K562 (cell line): Measurements from ENCODE around the gene ELOB.

Experiments
- BHLHE40 ChIP-seq: IDR thresholded peaks from 2 replicates; pipeline ENCODE4 v1.6.1; 2011; ENCODE audit warnings: low read length, improper control_type of control experiment
- CREB3 ChIP-seq: fragments of 450-650 bp; conservative IDR thresholded peaks from 2 replicates; pipeline ENCODE4 v1.6.1; 2016; ENCODE audit warnings: missing genetic modification characterization, low read depth, mild to moderate bottlenecking, missing compliant biosample characterization, moderate library complexity
- NCOR1 ChIP-seq: fragments of 450-650 bp; IDR thresholded peaks from 2 replicates; pipeline ENCODE4 v1.6.1; 2016; ENCODE audit warnings: mild to moderate bottlenecking, moderate library complexity
- NELFE ChIP-seq: IDR thresholded peaks from 2 replicates; pipeline ENCODE4 v1.6.1; 2011; ENCODE audit warnings: mild to moderate bottlenecking; ENCODE audit not compliant: insufficient read depth, insufficient read length
- RB1 ChIP-seq: fragments of 450-650 bp; IDR thresholded peaks from 2 replicates; pipeline ENCODE4 v1.6.1; 2017; ENCODE audit warnings: low read depth, mild to moderate bottlenecking
- VEZF1 ChIP-seq: fragments of 200-800 bp; sonication (Bioruptor generic); IDR thresholded peaks from 2 replicates; pipeline ENCODE4 v1.6.1; 2017; ENCODE audit warnings: missing genetic modification characterization, missing compliant biosample characterization
- ZBTB8A ChIP-seq: fragments of 450-650 bp; IDR thresholded peaks from 2 replicates; pipeline ENCODE4 v1.6.1; 2018; ENCODE audit warnings: mild to moderate bottlenecking, moderate library complexity; ENCODE audit not compliant: partially characterized antibody
- ZFP36 ChIP-seq: fragments of 150-350 bp; IDR thresholded peaks from 2 replicates; pipeline ENCODE4 v1.6.1; 2018; ENCODE audit warnings: low read length, low read depth; ENCODE audit not compliant: partially characterized antibody
- ZKSCAN8 ChIP-seq: fragments of 200-800 bp; sonication (Bioruptor generic); IDR thresholded peaks from 2 replicates; pipeline ENCODE4 v1.6.1; 2016; ENCODE audit warnings: missing genetic modification characterization, missing compliant biosample characterization

GRCh38 chr16:2766430-2767139, 10.5 kb downstream of the ELOB start:
- no peak for TF ChIP-seq ZKSCAN8 (CRISPR knock-in tag)
- TF ChIP-seq ZFP36 = no peak
- no peak for TF ChIP-seq NELFE
- no peak for TF ChIP-seq BHLHE40
- no peak for TF ChIP-seq RB1
- TF ChIP-seq NCOR1 = no peak
- no peak for TF ChIP-seq CREB3 (tag)
- TF ChIP-seq VEZF1 (CRISPR knock-in tag) = no peak
- no peak for TF ChIP-seq ZBTB8A
